ENCODE measurements around the gene ADAMTS20.

DNA sequence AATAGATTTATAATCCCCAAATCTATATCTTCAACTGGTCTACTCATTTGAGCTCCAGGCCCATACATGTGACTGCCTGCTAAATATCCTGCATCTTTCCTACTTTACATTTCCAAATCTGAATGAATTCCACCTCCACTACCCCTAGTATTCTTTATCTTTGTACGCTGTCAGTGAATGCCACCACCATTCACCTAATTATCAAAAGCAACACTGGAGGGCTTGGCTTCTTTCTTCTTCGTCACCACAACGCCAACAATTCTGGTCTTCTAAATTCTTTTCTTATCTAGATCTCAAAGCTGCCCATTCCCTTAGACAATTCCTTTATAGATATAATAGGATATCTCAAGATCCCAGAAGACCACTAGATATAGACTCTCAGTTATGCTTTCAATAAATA, 47.1 kb upstream of the ADAMTS20 start:
- TF ChIP-seq, protein P1, sequence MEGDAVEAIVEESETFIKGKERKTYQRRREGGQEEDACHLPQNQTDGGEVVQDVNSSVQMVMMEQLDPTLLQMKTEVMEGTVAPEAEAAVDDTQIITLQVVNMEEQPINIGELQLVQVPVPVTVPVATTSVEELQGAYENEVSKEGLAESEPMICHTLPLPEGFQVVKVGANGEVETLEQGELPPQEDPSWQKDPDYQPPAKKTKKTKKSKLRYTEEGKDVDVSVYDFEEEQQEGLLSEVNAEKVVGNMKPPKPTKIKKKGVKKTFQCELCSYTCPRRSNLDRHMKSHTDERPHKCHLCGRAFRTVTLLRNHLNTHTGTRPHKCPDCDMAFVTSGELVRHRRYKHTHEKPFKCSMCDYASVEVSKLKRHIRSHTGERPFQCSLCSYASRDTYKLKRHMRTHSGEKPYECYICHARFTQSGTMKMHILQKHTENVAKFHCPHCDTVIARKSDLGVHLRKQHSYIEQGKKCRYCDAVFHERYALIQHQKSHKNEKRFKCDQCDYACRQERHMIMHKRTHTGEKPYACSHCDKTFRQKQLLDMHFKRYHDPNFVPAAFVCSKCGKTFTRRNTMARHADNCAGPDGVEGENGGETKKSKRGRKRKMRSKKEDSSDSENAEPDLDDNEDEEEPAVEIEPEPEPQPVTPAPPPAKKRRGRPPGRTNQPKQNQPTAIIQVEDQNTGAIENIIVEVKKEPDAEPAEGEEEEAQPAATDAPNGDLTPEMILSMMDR (conservative IDR thresholded peaks at IDR 0.05) = no peak
- no peak for TF ChIP-seq ZFX (IDR thresholded peaks at IDR 0.05)
